KOPT-K1 (cell line): Measurements from ENCODE around the gene CALCOCO1.
"Not testable (repeated sequence)": the region's sequence is repeated elsewhere in the genome, so short reads cannot be mapped to it uniquely, and the experiment has no call there.

Experiments used
- H3K27ac ChIP-seq: fragments of 200-600 bp; sonication (generic); 2 replicates; pipeline ENCODE4 v1.5.1; 2016; ENCODE audit warnings: antibody characterized with exemption, mild to moderate bottlenecking, low read depth, low read length; ENCODE audit not compliant: poor library complexity, severe bottlenecking
- H3K36me3 ChIP-seq: fragments of 200-600 bp; sonication (generic); 2 replicates; pipeline ENCODE4 v1.5.1; 2017; ENCODE audit warnings: antibody characterized with exemption, mild to moderate bottlenecking, low read length, moderate library complexity; ENCODE audit not compliant: insufficient read depth
- H3K9me3 ChIP-seq: fragments of 200-600 bp; sonication (generic); 2 replicates; pipeline ENCODE4 v1.5.1; 2017; ENCODE audit warnings: antibody characterized with exemption, low read length, mild to moderate bottlenecking; ENCODE audit not compliant: insufficient read depth, poor library complexity, severe bottlenecking

Gene CALCOCO1

GRCh38 chr12:53701518-53702264 lies 25.6 kb downstream of the CALCOCO1 start:
- Histone ChIP-seq H3K27ac (no peak overlapping the region), H3K9me3 (no peaks in the 10 kb centered on the region), H3K36me3 (no peaks in the 10 kb centered on the region)

DNA sequence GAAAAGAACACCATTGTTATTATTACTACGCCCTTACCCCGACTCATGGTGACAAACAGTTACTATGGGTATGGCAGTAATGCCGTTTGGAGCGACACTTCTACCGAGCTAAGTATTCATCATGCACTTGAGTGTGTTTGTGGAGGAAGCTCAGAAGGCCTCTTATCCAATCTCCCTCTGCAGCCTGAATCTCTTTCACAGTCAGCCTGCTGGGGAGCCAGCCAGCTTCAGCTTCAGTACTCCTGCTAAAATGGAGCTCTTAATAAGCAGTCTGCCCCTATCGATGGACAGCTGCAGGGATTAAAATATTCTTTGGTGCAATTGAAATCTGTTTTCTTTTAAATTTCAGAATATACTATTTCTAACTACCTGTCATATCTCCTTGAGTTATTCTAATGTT lies 26.7 kb downstream of the CALCOCO1 start:
- Histone ChIP-seq H3K27ac (no peak overlapping the region), H3K9me3 (no peaks in the 10 kb centered on the region), H3K36me3 (no peaks in the 10 kb centered on the region)

DNA sequence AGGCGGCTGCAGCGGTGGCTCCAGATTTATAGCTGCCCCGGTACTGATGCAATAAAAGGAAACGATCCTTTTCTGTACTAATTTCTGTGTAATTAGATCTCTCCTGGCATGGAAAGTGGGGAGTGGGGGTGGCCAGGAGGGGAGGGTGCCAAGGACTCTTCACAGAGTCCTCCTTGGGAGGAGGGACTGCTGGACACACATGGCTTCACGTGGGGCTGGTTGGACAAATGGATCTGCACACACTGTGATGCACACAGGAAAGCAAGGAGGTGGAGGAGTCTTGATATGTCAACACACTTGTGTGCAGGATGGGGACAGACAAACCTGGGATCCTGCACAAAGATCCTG lies 27.6 kb downstream of the CALCOCO1 start:
- H3K9me3 ChIP-seq, result no peaks in the 10 kb centered on the region
- H3K36me3 ChIP-seq, result no peaks in the 10 kb centered on the region
- no peak overlapping the region for H3K27ac ChIP-seq

DNA sequence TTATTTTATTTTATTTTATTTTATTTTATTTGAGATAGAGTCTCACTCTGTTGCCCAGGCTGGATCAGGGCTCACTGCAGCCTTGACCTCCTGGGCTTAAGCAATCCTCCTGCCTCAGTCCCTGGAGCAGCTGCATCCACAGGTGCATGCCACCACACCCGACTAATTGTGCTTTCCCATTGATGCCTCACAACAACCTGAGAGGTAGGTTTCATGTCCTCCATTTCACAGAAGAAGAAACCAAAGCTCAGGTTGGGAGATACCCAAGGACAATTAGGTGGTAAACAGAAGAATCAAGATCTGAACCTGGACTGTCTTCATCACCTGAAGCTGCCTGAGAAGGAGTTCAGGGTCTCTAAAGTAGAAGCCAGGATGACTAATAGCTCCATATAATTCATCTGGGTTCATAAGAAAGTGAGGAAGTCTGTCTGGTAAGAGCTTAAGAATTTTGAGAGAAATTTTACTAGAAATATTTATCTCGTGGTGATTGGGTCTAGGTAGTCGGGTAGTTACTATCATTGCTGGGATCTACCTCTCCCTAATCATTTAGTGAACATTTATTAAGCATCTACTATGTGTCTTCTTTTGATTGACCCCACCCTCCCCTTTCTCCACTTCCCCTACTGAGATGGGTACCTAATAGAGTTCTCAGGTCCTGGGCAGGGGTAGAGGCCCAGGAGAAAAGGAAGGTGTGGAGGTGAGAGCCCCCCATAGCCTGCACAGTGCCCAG lies 28.1 kb downstream of the CALCOCO1 start:
- H3K36me3 ChIP-seq, result no peaks in the 10 kb centered on the region
- H3K27ac ChIP-seq, result no peak overlapping the region
- no peaks in the 10 kb centered on the region for H3K9me3 ChIP-seq

GRCh38 chr12:53696655-53697331 lies 30.5 kb downstream of the CALCOCO1 start:
- no peak overlapping the region for H3K27ac ChIP-seq
- H3K36me3 ChIP-seq, result no peaks in the 10 kb centered on the region
- peaks cover 4% of the 10 kb centered on the region for H3K9me3 ChIP-seq

GRCh38 chr12:53696285-53696654 lies 31.0 kb downstream of the CALCOCO1 start:
- H3K36me3 ChIP-seq, result no peaks in the 10 kb centered on the region
- H3K27ac ChIP-seq, result no peak overlapping the region

GRCh38 chr12:53695152-53696145 lies 31.8 kb downstream of the CALCOCO1 start:
- H3K9me3 ChIP-seq, result peaks cover 13% of the 10 kb centered on the region
- H3K27ac ChIP-seq, result no peak overlapping the region

More at GRCh38 chr12:53696285-53696654, 31.0 kb downstream of the CALCOCO1 start:
- peaks cover 9% of the 10 kb centered on the region for H3K9me3 ChIP-seq

GRCh38 chr12:53694756-53695151 lies 32.5 kb downstream of the CALCOCO1 start:
- Histone ChIP-seq H3K9me3 (peaks cover 13% of the 10 kb centered on the region), H3K27ac (no peak overlapping the region), H3K36me3 (no peaks in the 10 kb centered on the region)

More at GRCh38 chr12:53695152-53696145, 31.8 kb downstream of the CALCOCO1 start:
- H3K36me3 ChIP-seq, result no peaks in the 10 kb centered on the region

DNA sequence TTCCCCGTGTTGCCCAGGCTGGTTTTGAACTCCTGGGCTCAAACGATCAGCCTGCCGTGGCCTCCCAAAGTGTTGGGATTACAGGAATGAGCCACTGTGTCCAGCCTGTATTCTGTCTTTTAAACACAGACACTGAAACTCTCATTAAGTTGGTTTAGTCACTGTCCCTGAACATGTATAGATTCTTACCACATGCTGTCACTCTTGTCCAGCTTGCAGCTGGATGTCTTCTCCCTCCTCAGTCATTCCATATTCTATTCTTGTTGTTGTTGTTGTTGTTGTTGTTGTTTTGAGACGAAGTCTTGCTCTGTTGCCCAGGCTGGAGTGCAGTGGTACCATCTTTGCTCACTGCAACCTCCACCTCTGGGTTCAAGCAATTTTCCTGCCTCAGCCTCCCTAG lies 39.1 kb downstream of the CALCOCO1 start:
- H3K9me3 ChIP-seq, result peaks cover 13% of the 10 kb centered on the region
- H3K27ac ChIP-seq, result no peak overlapping the region
- no peaks in the 10 kb centered on the region for H3K36me3 ChIP-seq

DNA sequence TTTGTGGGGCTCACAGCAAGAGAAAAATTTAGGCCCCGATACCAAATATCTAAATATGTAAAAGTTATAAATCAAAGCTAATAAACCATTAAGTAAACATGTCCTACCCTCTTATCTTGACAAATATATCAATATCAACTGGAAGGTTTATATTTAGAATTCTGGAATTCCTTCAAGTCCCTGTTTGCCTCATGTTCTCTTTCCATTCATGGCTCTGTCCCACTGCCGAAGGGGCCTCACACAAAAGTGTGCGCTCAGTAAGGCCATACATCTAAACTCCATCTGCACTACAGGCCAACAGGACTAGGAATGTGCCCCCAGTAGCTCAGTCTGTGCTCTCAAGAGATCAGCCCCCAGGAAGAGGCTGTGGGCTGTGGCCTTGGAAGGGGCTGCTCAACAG lies 40.8 kb downstream of the CALCOCO1 start:
- Histone ChIP-seq H3K9me3 (peaks cover 5% of the 10 kb centered on the region), H3K27ac (no peak overlapping the region), H3K36me3 (no peaks in the 10 kb centered on the region)

- Histone ChIP-seq H3K27ac (no peak overlapping the region), H3K36me3 (no peaks in the 10 kb centered on the region), H3K9me3 (no peaks in the 10 kb centered on the region)
Measured at GRCh38 chr12:53684654-53685220, 42.5 kb downstream of the CALCOCO1 start.

GRCh38 chr12:53683983-53684382 lies 43.3 kb downstream of the CALCOCO1 start:
- Histone ChIP-seq H3K36me3 (no peaks in the 10 kb centered on the region), H3K27ac (no peak overlapping the region), H3K9me3 (no peaks in the 10 kb centered on the region)

DNA sequence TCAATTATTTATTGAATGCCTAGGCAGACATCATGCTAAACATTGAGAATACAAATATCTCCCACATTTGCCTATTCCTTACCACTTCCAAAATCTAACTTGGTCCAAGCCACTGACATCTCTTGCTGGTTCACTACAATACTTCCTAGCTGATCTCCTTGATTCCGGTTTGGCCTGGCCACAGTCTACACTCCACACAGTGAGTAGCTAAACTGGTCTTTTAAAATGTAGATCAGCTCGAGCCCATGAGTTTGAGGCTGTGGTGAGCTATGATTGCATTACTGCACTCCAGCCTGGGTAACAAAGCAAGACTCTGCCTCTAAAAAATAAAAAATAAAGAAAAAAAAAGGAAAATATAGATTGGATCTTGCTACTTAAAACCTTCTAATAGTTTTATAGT lies 43.8 kb downstream of the CALCOCO1 start:
- Histone ChIP-seq H3K27ac (no peak overlapping the region), H3K36me3 (no peaks in the 10 kb centered on the region), H3K9me3 (no peaks in the 10 kb centered on the region)

GRCh38 chr12:53680061-53680460 lies 47.2 kb downstream of the CALCOCO1 start:
- not testable (repeated sequence) for H3K36me3 ChIP-seq, H3K27ac ChIP-seq, H3K9me3 ChIP-seq
